ENCODE results near the gene C17orf67. TPM values are rescaled to one million over a fixed set of nuclear protein-coding genes. Genes with fewer than 3 reads are reported as not detected.

Gene C17orf67
- total RNA-seq, 1 donor from 2014 or later: 3.8 TPM

DNA sequence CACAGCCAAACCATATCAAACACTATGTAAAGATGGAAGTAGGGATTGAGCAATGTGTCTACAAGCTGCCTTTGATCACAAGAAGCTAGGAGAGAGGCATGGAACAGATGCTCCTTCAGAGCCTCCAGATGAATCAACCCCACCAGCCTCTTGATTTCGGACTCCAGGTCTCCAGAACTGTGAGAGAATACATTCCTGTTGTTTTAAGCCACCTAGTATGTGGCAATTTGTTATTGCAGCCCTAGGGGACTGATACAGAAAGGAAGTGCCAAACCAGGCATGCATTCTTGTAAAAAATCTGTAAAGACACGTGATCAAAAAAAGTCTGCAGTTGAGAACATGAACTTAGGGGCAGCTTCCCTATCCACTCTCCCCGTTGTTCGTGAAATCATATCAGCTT is 91.1 kb downstream of the C17orf67 start:
- H3K27ac Mint-ChIP-seq: no peak overlapping the region
- H3K9me3 Mint-ChIP-seq: peaks cover 5% of the 10 kb centered on the region
- DNase-seq (ENCODE audit: low spot score in 2 of 2, unreplicated experiment in 2 of 2): no peak
- H3K4me1 Mint-ChIP-seq: no peaks in the 10 kb centered on the region
- peaks cover 6% of the 10 kb centered on the region for H3K27me3 Mint-ChIP-seq (ENCODE audit: low read depth)
- TF ChIP-seq, protein P1, sequence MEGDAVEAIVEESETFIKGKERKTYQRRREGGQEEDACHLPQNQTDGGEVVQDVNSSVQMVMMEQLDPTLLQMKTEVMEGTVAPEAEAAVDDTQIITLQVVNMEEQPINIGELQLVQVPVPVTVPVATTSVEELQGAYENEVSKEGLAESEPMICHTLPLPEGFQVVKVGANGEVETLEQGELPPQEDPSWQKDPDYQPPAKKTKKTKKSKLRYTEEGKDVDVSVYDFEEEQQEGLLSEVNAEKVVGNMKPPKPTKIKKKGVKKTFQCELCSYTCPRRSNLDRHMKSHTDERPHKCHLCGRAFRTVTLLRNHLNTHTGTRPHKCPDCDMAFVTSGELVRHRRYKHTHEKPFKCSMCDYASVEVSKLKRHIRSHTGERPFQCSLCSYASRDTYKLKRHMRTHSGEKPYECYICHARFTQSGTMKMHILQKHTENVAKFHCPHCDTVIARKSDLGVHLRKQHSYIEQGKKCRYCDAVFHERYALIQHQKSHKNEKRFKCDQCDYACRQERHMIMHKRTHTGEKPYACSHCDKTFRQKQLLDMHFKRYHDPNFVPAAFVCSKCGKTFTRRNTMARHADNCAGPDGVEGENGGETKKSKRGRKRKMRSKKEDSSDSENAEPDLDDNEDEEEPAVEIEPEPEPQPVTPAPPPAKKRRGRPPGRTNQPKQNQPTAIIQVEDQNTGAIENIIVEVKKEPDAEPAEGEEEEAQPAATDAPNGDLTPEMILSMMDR (IDR thresholded peaks at IDR 0.05; ENCODE audit: unreplicated experiment): no peak
- no peaks in the 10 kb centered on the region for H3K36me3 Mint-ChIP-seq
- H3K4me3 Mint-ChIP-seq: no peak overlapping the region

Other genes starting within 250 kb of the C17orf67 start
- gene NOG, start 240.2 kb downstream of the C17orf67 start, total RNA-seq: 13.2 to 13.7 TPM (median 13.4 TPM) in 3 replicates
- 8.2 to 9.4 TPM (median 8.6 TPM) in 3 replicates for gene DGKE, start 231 bp upstream of the C17orf67 start, total RNA-seq
- 44.3 to 47.4 TPM (median 45.6 TPM) in 3 replicates for gene TRIM25, start 80.1 kb upstream of the C17orf67 start, total RNA-seq
- 22.5 to 23.1 TPM (median 23.0 TPM) in 3 replicates for gene COIL, start 127.1 kb upstream of the C17orf67 start, total RNA-seq
- gene SCPEP1, start 144.2 kb upstream of the C17orf67 start, total RNA-seq: 45.6 to 49.1 TPM (median 48.2 TPM) in 3 replicates